ENCODE data around the gene ZNF783.

ZNF783 gene

GRCh38 chr7:149277871-149278270, 15.9 kb downstream of the ZNF783 start:
- peaks cover 35% of the 10 kb centered on the region for H3K36me3 ChIP-seq (ENCODE audit: control insufficient read depth, low read length)
- no peaks in the 10 kb centered on the region for H3F3A ChIP-seq (ENCODE audit: control insufficient read depth, insufficient read depth)
- no peaks in the 10 kb centered on the region for H3K9me2 ChIP-seq (replicated peaks; ENCODE audit: control insufficient read depth, low read length)
- no peak for TF ChIP-seq CTCF (IDR thresholded peaks at IDR 0.05; ENCODE audit: low read depth, low read length, poor library complexity, severe bottlenecking)
- no peak for TF ChIP-seq EZH2phosphoT487 (IDR thresholded peaks at IDR 0.05; ENCODE audit: borderline replicate concordance, low read length)
- H3K4me3 ChIP-seq (ENCODE audit: low read length) = no peak overlapping the region
- no peak overlapping the region for H3K27ac ChIP-seq (ENCODE audit: low read depth, low read length)
- H3K79me2 ChIP-seq (ENCODE audit: control insufficient read depth, low read length) = no peaks in the 10 kb centered on the region
- H4K20me1 ChIP-seq (ENCODE audit: control insufficient read depth, insufficient read depth, low read depth, low read length) = no peaks in the 10 kb centered on the region
- no peak overlapping the region for H3K4me2 ChIP-seq (ENCODE audit: low read length)
- H3K9me3 ChIP-seq (ENCODE audit: control insufficient read depth, insufficient read depth, low read length) = no peaks in the 10 kb centered on the region
- H3K4me1 ChIP-seq (ENCODE audit: control insufficient read depth, low read length) = no peaks in the 10 kb centered on the region
- no peaks in the 10 kb centered on the region for H3K27me3 ChIP-seq (ENCODE audit: control insufficient read depth, low read length)

DNA sequence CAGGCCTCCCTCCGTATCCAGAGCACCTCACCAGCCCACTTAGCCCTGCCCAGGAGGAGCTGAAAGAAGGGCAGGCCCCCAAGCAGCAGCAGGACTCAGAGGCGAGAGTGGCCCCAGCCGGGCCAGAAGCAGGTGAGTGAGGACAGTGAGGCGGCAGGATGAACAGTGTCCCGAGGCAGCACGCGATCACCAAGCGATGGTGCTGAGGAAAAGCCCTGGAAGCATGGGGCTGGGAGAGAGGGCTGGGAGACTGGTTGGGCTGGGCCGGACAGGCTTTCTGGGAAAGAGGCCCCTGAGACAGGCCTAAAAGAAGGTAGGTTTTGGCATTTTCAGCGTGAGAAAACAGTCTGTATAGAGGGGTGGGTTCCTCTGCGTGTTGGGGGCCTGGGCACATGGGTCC, 16.4 kb downstream of the ZNF783 start:
- no peaks in the 10 kb centered on the region for H3K79me2 ChIP-seq (ENCODE audit: control insufficient read depth, low read length)
- peaks cover 31% of the 10 kb centered on the region for H3K36me3 ChIP-seq (ENCODE audit: control insufficient read depth, low read length)
- H3F3A ChIP-seq (ENCODE audit: control insufficient read depth, insufficient read depth) = no peaks in the 10 kb centered on the region
- no peak overlapping the region for H3K27ac ChIP-seq (ENCODE audit: low read depth, low read length)
- H3K4me1 ChIP-seq (ENCODE audit: control insufficient read depth, low read length) = no peaks in the 10 kb centered on the region
- no peak for TF ChIP-seq CTCF (IDR thresholded peaks at IDR 0.05; ENCODE audit: low read depth, low read length, poor library complexity, severe bottlenecking)
- no peaks in the 10 kb centered on the region for H4K20me1 ChIP-seq (ENCODE audit: control insufficient read depth, insufficient read depth, low read depth, low read length)
- no peaks in the 10 kb centered on the region for H3K27me3 ChIP-seq (ENCODE audit: control insufficient read depth, low read length)
- no peak overlapping the region for H3K4me3 ChIP-seq (ENCODE audit: low read length)
- H3K9me3 ChIP-seq (ENCODE audit: control insufficient read depth, insufficient read depth, low read length) = no peaks in the 10 kb centered on the region
- H3K4me2 ChIP-seq (ENCODE audit: low read length) = no peak overlapping the region
- no peaks in the 10 kb centered on the region for H3K9me2 ChIP-seq (replicated peaks; ENCODE audit: control insufficient read depth, low read length)

DNA sequence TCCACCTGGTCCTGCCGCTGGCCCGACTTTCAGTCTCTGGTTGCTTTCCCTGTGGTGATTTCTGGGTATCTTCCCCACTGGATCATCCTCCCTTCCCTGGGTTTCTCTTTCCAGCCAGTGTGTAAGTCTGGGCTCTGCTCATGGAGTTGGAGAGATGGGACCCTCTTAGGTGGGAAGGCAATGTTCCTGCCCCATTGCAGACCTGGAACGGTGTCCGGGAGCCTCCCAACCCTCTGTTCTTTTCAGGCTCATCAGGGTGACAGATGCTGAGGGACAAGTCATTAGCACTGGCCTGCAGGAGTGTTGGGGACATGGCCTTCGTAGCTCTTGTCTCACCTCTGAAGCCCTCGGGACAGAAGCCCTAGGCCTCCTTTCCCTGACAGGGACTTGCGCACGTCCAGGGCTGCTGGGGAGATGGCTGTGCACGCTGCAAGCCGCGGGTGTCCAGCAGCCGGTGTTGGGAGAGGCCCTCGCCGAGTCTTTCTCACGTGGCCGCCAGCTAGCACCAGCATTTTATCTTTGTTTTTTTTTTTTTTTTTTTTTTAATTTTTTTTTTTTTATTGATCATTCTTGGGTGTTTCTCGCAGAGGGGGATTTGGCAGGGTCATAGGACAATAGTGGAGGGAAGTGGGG, 17.2 kb downstream of the ZNF783 start:
- Histone ChIP-seq H3K36me3 (ENCODE audit: control insufficient read depth, low read length) (peaks cover 26% of the 10 kb centered on the region), H3K4me1 (ENCODE audit: control insufficient read depth, low read length) (peaks cover 6% of the 10 kb centered on the region), H4K20me1 (ENCODE audit: control insufficient read depth, insufficient read depth, low read depth, low read length) (no peaks in the 10 kb centered on the region), H3K79me2 (ENCODE audit: control insufficient read depth, low read length) (no peaks in the 10 kb centered on the region), H3K4me3 (ENCODE audit: low read length) (no peak overlapping the region), H3K27me3 (ENCODE audit: control insufficient read depth, low read length) (no peaks in the 10 kb centered on the region), H3K9me2 (replicated peaks; ENCODE audit: control insufficient read depth, low read length) (no peaks in the 10 kb centered on the region), H3K4me2 (ENCODE audit: low read length) (no peak overlapping the region), H3F3A (ENCODE audit: control insufficient read depth, insufficient read depth) (no peaks in the 10 kb centered on the region), H3K9me3 (ENCODE audit: control insufficient read depth, insufficient read depth, low read length) (no peaks in the 10 kb centered on the region), H3K27ac (ENCODE audit: low read depth, low read length) (no peak overlapping the region)
- TF ChIP-seq CTCF (IDR thresholded peaks at IDR 0.05; ENCODE audit: low read depth, low read length, poor library complexity, severe bottlenecking) = no peak
